Activated naive CD4-positive, alpha-beta T cell treated with anti-CD3 and anti-CD28 coated beads, Interleukin-2, amount 10 ng/mL, durations not matched to agents 7 days and 5 days (primary cell): ENCODE results near the gene CNGA2.

Experiments used
- CTCF ChIA-PET: fragments of 350-600 bp; sonication (Branson Sonifier 250); formaldehyde crosslinking; loops from one replicate; lab custom pipeline; 2021; ENCODE audit warnings: antibody characterized with exemption; lab: Charles Lee
- DNase-seq: peaks from one replicate; pipeline ENCODE4 v3.0.0-alpha.2; 2020
- H3K27ac Mint-ChIP-seq: one replicate; pipeline ENCODE4 v1.8.0; 2021; ENCODE audit warnings: mild to moderate bottlenecking, moderate library complexity, mixed read lengths
- H3K27me3 Mint-ChIP-seq: one replicate; pipeline ENCODE4 v1.8.0; 2021; ENCODE audit warnings: mild to moderate bottlenecking, mixed read lengths
- H3K36me3 Mint-ChIP-seq: one replicate; pipeline ENCODE4 v1.8.0; 2021; ENCODE audit warnings: mixed read lengths
- H3K4me1 Mint-ChIP-seq: one replicate; pipeline ENCODE4 v1.8.0; 2021; ENCODE audit warnings: mixed read lengths
- H3K4me3 Mint-ChIP-seq: one replicate; pipeline ENCODE4 v1.8.0; 2021; ENCODE audit warnings: mild to moderate bottlenecking, moderate library complexity, mixed read lengths
- H3K9me3 Mint-ChIP-seq: one replicate; pipeline ENCODE4 v1.8.0; 2021; ENCODE audit warnings: mixed read lengths

CNGA2 gene

GRCh38 chrX:151752847-151753246 lies 18.3 kb downstream of the CNGA2 start:
- peaks cover 13% of the 10 kb centered on the region for H3K27me3 Mint-ChIP-seq
- H3K4me1 Mint-ChIP-seq: no peaks in the 10 kb centered on the region
- H3K9me3 Mint-ChIP-seq: no peaks in the 10 kb centered on the region
- CTCF ChIA-PET: interaction anchor here (0.7 to 1.6 kb wide), 4 partner anchors 878 to 1064 kb away, joined by 3 to 9 read pairs (median 3); no protein-coding TSS in a partner anchor
- no peak overlapping the region for H3K27ac Mint-ChIP-seq
- no peaks in the 10 kb centered on the region for H3K36me3 Mint-ChIP-seq
- no peak for DNase-seq
- H3K4me3 Mint-ChIP-seq: no peak overlapping the region

- H3K27ac Mint-ChIP-seq: no peak overlapping the region
- no peak for DNase-seq
Observed at GRCh38 chrX:151753313-151754046, 18.9 kb downstream of the CNGA2 start.

GRCh38 chrX:151754047-151754429 lies 19.5 kb downstream of the CNGA2 start:
- Mint-ChIP-seq H3K4me1 (no peaks in the 10 kb centered on the region), H3K36me3 (no peaks in the 10 kb centered on the region), H3K4me3 (no peak overlapping the region), H3K27ac (no peak overlapping the region), H3K27me3 (peaks cover 13% of the 10 kb centered on the region), H3K9me3 (no peaks in the 10 kb centered on the region)
- CTCF ChIA-PET: interaction anchor here (1.1 kb wide), 1 partner anchor 1063 kb away, joined by 3 read pairs; no protein-coding TSS in a partner anchor
- DNase-seq: no peak

More at GRCh38 chrX:151753313-151754046, 18.9 kb downstream of the CNGA2 start:
- CTCF ChIA-PET: interaction anchor here (0.7 to 1.1 kb wide), 3 partner anchors 878 to 1064 kb away, joined by 3 read pairs; no protein-coding TSS in a partner anchor
- Mint-ChIP-seq H3K4me3 (no peak overlapping the region), H3K36me3 (no peaks in the 10 kb centered on the region), H3K4me1 (no peaks in the 10 kb centered on the region), H3K27me3 (peaks cover 13% of the 10 kb centered on the region), H3K9me3 (no peaks in the 10 kb centered on the region)

GRCh38 chrX:151754641-151755215 lies 20.2 kb downstream of the CNGA2 start:
- CTCF ChIA-PET: no interaction called here
- peaks cover 13% of the 10 kb centered on the region for H3K27me3 Mint-ChIP-seq
- H3K4me3 Mint-ChIP-seq: no peak overlapping the region
- no peak for DNase-seq
- no peak overlapping the region for H3K27ac Mint-ChIP-seq
- H3K4me1 Mint-ChIP-seq: no peaks in the 10 kb centered on the region
- H3K36me3 Mint-ChIP-seq: no peaks in the 10 kb centered on the region
- no peaks in the 10 kb centered on the region for H3K9me3 Mint-ChIP-seq

- Mint-ChIP-seq H3K4me1 (no peaks in the 10 kb centered on the region), H3K27ac (no peak overlapping the region), H3K36me3 (no peaks in the 10 kb centered on the region), H3K9me3 (no peaks in the 10 kb centered on the region), H3K4me3 (no peak overlapping the region), H3K27me3 (peaks cover 9% of the 10 kb centered on the region)
- CTCF ChIA-PET: no interaction called here
- no peak for DNase-seq
Observed at GRCh38 chrX:151759041-151759708, 24.6 kb downstream of the CNGA2 start.

- Mint-ChIP-seq H3K36me3 (no peaks in the 10 kb centered on the region), H3K4me1 (no peaks in the 10 kb centered on the region), H3K27ac (no peak overlapping the region), H3K27me3 (no peaks in the 10 kb centered on the region), H3K4me3 (no peak overlapping the region), H3K9me3 (no peaks in the 10 kb centered on the region)
- DNase-seq: no peak
- CTCF ChIA-PET: no interaction called here
Observed at GRCh38 chrX:151762802-151763201, 28.3 kb downstream of the CNGA2 start.

GRCh38 chrX:151763711-151764110 lies 29.2 kb downstream of the CNGA2 start:
- no peak for DNase-seq
- no peaks in the 10 kb centered on the region for H3K4me1 Mint-ChIP-seq
- CTCF ChIA-PET: no interaction called here

GRCh38 chrX:151765026-151765425 lies 30.5 kb downstream of the CNGA2 start:
- Mint-ChIP-seq H3K9me3 (no peaks in the 10 kb centered on the region), H3K4me1 (no peaks in the 10 kb centered on the region), H3K36me3 (no peaks in the 10 kb centered on the region), H3K4me3 (no peak overlapping the region), H3K27me3 (no peaks in the 10 kb centered on the region), H3K27ac (no peak overlapping the region)
- CTCF ChIA-PET: no interaction called here
- DNase-seq: no peak

More at GRCh38 chrX:151763711-151764110, 29.2 kb downstream of the CNGA2 start:
- H3K4me3 Mint-ChIP-seq: no peak overlapping the region
- no peaks in the 10 kb centered on the region for H3K27me3 Mint-ChIP-seq
- no peaks in the 10 kb centered on the region for H3K36me3 Mint-ChIP-seq
- H3K9me3 Mint-ChIP-seq: no peaks in the 10 kb centered on the region
- no peak overlapping the region for H3K27ac Mint-ChIP-seq

GRCh38 chrX:151771726-151772125 lies 37.2 kb downstream of the CNGA2 start:
- Mint-ChIP-seq H3K4me1 (no peaks in the 10 kb centered on the region), H3K27me3 (no peaks in the 10 kb centered on the region), H3K4me3 (no peak overlapping the region), H3K9me3 (no peaks in the 10 kb centered on the region), H3K27ac (no peak overlapping the region), H3K36me3 (no peaks in the 10 kb centered on the region)
- DNase-seq: no peak
- CTCF ChIA-PET: no interaction called here

GRCh38 chrX:151773434-151773833 lies 38.9 kb downstream of the CNGA2 start:
- H3K27ac Mint-ChIP-seq: no peak overlapping the region
- no peaks in the 10 kb centered on the region for H3K4me1 Mint-ChIP-seq
- no peaks in the 10 kb centered on the region for H3K9me3 Mint-ChIP-seq
- CTCF ChIA-PET: interaction anchor here (1.0 kb wide), 1 partner anchor 22 kb away, joined by 3 read pairs; no protein-coding TSS in a partner anchor
- no peaks in the 10 kb centered on the region for H3K36me3 Mint-ChIP-seq
- H3K27me3 Mint-ChIP-seq: no peaks in the 10 kb centered on the region
- no peak for DNase-seq
- no peak overlapping the region for H3K4me3 Mint-ChIP-seq

- Mint-ChIP-seq H3K27ac (no peak overlapping the region), H3K4me1 (no peaks in the 10 kb centered on the region), H3K4me3 (no peak overlapping the region), H3K36me3 (no peaks in the 10 kb centered on the region), H3K27me3 (no peaks in the 10 kb centered on the region), H3K9me3 (no peaks in the 10 kb centered on the region)
- CTCF ChIA-PET: no interaction called here
- no peak for DNase-seq
Observed at GRCh38 chrX:151774421-151774820, 39.9 kb downstream of the CNGA2 start.

- Mint-ChIP-seq H3K4me1 (no peaks in the 10 kb centered on the region), H3K36me3 (no peaks in the 10 kb centered on the region), H3K9me3 (no peaks in the 10 kb centered on the region), H3K27me3 (no peaks in the 10 kb centered on the region), H3K27ac (no peak overlapping the region), H3K4me3 (no peak overlapping the region)
- CTCF ChIA-PET: no interaction called here
- no peak for DNase-seq
Observed at GRCh38 chrX:151776181-151776731, 41.7 kb downstream of the CNGA2 start.

GRCh38 chrX:151776936-151777335 lies 42.4 kb downstream of the CNGA2 start:
- no peak overlapping the region for H3K27ac Mint-ChIP-seq
- no peaks in the 10 kb centered on the region for H3K4me1 Mint-ChIP-seq
- CTCF ChIA-PET: no interaction called here
- no peak for DNase-seq
- H3K36me3 Mint-ChIP-seq: no peaks in the 10 kb centered on the region
- no peaks in the 10 kb centered on the region for H3K9me3 Mint-ChIP-seq
- H3K4me3 Mint-ChIP-seq: no peak overlapping the region
- H3K27me3 Mint-ChIP-seq: no peaks in the 10 kb centered on the region

- CTCF ChIA-PET: no interaction called here
- no peaks in the 10 kb centered on the region for H3K9me3 Mint-ChIP-seq
- H3K4me1 Mint-ChIP-seq: no peaks in the 10 kb centered on the region
- no peaks in the 10 kb centered on the region for H3K27me3 Mint-ChIP-seq
- DNase-seq: no peak
- H3K36me3 Mint-ChIP-seq: no peaks in the 10 kb centered on the region
- no peak overlapping the region for H3K27ac Mint-ChIP-seq
- H3K4me3 Mint-ChIP-seq: no peak overlapping the region
Observed at GRCh38 chrX:151779258-151779657, 44.7 kb downstream of the CNGA2 start.
